ENCODE data around the gene COMMD1. TPM values are rescaled to one million over a fixed set of nuclear protein-coding genes. Genes with fewer than 3 reads are reported as not detected.
A peak's percentile ranks its signal among the peaks of the same experiment; 100 is the strongest.

COMMD1 gene
- polyA plus RNA-seq, result 33.2 to 44.8 TPM (median 35.8 TPM) in 3 replicates
- 26.0 TPM for polyA plus RNA-seq (2011; ENCODE audit: low read depth)
- polyA plus RNA-seq (2011; cell fraction: cytosol; rRNA removed), result 34.7 and 45.2 TPM in 2 replicates
- 21.9 and 26.2 TPM in 2 replicates for polyA plus RNA-seq (2011; cell fraction: nucleus; rRNA removed)
- polyA plus RNA-seq (2012; ENCODE audit: low replicate concordance), result 46.7 and 52.2 TPM in 2 replicates
- 4.2 to 24.4 TPM (median 20.2 TPM) in 3 replicates for polyA minus RNA-seq
- polyA minus RNA-seq (2011; cell fraction: cytosol; rRNA and poly(A)+ RNA removed), result 29.5 TPM
- polyA minus RNA-seq (2011; cell fraction: nucleus; rRNA and poly(A)+ RNA removed), result 8.4 and 11.1 TPM in 2 replicates

DNA sequence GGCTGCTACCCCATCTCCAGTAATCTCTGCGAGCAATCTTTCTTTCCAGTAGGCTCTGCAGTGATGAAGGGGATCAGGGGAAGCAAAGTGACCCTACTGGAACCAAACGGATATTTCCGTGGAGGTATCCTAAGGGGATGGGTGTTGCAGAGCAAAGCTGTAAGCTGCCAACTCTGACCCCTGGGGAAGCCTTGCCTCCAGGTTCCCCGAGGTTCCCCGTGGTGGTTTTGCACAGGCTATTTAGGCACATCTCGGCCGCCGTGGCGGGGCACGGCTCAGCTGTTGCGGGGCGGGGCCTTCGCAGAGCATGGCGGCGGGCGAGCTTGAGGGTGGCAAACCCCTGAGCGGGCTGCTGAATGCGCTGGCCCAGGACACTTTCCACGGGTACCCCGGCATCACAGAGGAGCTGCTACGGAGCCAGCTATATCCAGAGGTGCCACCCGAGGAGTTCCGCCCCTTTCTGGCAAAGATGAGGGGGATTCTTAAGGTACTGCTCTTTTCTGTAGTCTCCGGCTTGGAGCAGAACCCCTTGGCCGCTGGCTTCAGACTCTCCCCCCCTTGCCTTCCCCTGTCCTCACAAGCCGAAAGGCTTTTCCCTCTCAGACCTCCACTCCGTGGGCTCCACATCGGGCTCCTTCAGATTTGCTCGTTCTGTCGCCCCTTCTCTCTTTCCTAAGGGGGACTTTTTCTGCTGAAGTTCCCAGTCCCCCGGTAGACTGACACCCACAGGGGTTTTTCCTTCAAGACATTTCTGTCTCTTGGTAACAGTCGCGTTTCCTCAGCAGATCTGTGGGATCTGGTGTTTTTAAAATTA lies at the start of gene COMMD1:
Gene COMMD1 (plus strand): TSS at position 303 of the 814 bp plus-strand sequence. CDS start 5 bp downstream, at position 308.
- no peaks in the 10 kb centered on the region for H3K36me3 ChIP-seq (ENCODE audit: control insufficient read depth in 2 of 2, extremely low read depth in 1 of 2, insufficient read depth in 2 of 2, low read length in 2 of 2)
- H3K79me2 ChIP-seq (ENCODE audit: control insufficient read depth, insufficient read depth, low read length), result peaks cover 6% of the 10 kb centered on the region
- dilution Hi-C loops (cut with MboI; ENCODE audit: extremely low pct_ligation_motif_present, low sequenced_read_pairs), result no loop called here
- no peaks in the 10 kb centered on the region for H3K9me1 ChIP-seq (ENCODE audit: control insufficient read depth, extremely low read depth, insufficient read depth, low read length)
- peak within 1 kb of the TSS; percentile 86 for H3K9ac ChIP-seq (ENCODE audit: control insufficient read depth, extremely low read depth, insufficient read depth, low read length)
- no peaks in the 10 kb centered on the region for H3K9me3 ChIP-seq (ENCODE audit: control insufficient read depth, low read depth, low read length)
- no peaks in the 10 kb centered on the region for H4K20me1 ChIP-seq (ENCODE audit: control insufficient read depth, extremely low read depth, insufficient read depth, low read length)
- DNase-seq (ENCODE audit: low read depth, low spot score) (no peak), FAIRE-seq (no peak)
- peak within 1 kb of the TSS; percentile 77 for H3K27ac ChIP-seq (ENCODE audit: control insufficient read depth, insufficient read depth, low read length)
- H3K4me2 ChIP-seq (ENCODE audit: control insufficient read depth, extremely low read depth, insufficient read depth, low read depth, low read length), result peak within 1 kb of the TSS; percentile 92
- peak within 1 kb of the TSS; percentile 92 for H2AFZ ChIP-seq (ENCODE audit: control insufficient read depth, low read length)
- H3K27me3 ChIP-seq (ENCODE audit: control insufficient read depth, extremely low read depth, insufficient read depth, low read length), result no peaks in the 10 kb centered on the region
- peaks cover 4% of the 10 kb centered on the region for H3K4me1 ChIP-seq (ENCODE audit: control insufficient read depth, extremely low read depth, insufficient read depth, low read length)
- H3K4me3 ChIP-seq (ENCODE audit: control insufficient read depth in 2 of 3, extremely low read depth in 1 of 3, insufficient read depth in 2 of 3, low read depth in 1 of 3, low read length in 3 of 3), result peak within 1 kb of the TSS; percentile 77 to 79 (median 78)
- TF ChIP-seq EZH2 (IDR thresholded peaks at IDR 0.05; ENCODE audit: low read length), result no peak
- TF ChIP-seq, protein P1, sequence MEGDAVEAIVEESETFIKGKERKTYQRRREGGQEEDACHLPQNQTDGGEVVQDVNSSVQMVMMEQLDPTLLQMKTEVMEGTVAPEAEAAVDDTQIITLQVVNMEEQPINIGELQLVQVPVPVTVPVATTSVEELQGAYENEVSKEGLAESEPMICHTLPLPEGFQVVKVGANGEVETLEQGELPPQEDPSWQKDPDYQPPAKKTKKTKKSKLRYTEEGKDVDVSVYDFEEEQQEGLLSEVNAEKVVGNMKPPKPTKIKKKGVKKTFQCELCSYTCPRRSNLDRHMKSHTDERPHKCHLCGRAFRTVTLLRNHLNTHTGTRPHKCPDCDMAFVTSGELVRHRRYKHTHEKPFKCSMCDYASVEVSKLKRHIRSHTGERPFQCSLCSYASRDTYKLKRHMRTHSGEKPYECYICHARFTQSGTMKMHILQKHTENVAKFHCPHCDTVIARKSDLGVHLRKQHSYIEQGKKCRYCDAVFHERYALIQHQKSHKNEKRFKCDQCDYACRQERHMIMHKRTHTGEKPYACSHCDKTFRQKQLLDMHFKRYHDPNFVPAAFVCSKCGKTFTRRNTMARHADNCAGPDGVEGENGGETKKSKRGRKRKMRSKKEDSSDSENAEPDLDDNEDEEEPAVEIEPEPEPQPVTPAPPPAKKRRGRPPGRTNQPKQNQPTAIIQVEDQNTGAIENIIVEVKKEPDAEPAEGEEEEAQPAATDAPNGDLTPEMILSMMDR (optimal IDR thresholded peaks at IDR 0.05 in 1 of 3, IDR thresholded peaks at IDR 0.05 in 1 of 3, conservative IDR thresholded peaks at IDR 0.05 in 1 of 3; ENCODE audit: extremely low read depth in 1 of 3, insufficient read depth in 2 of 3, low read length in 3 of 3), result no peak

GRCh38 chr2:61857224-61857623 lies 48.2 kb upstream of the COMMD1 start:
- Histone ChIP-seq H3K9ac (ENCODE audit: control insufficient read depth, extremely low read depth, insufficient read depth, low read length) (no peak overlapping the region), H4K20me1 (ENCODE audit: control insufficient read depth, extremely low read depth, insufficient read depth, low read length) (no peaks in the 10 kb centered on the region), H3K36me3 (ENCODE audit: control insufficient read depth in 2 of 2, extremely low read depth in 1 of 2, insufficient read depth in 2 of 2, low read length in 2 of 2) (no peaks in the 10 kb centered on the region), H3K4me1 (ENCODE audit: control insufficient read depth, extremely low read depth, insufficient read depth, low read length) (peaks cover 14% of the 10 kb centered on the region), H3K4me3 (ENCODE audit: control insufficient read depth in 2 of 3, extremely low read depth in 1 of 3, insufficient read depth in 2 of 3, low read depth in 1 of 3, low read length in 3 of 3) (no peak overlapping the region), H3K27ac (ENCODE audit: control insufficient read depth, insufficient read depth, low read length) (no peak overlapping the region), H3K79me2 (ENCODE audit: control insufficient read depth, insufficient read depth, low read length) (no peaks in the 10 kb centered on the region), H3K4me2 (ENCODE audit: control insufficient read depth, extremely low read depth, insufficient read depth, low read depth, low read length) (no peak overlapping the region), H2AFZ (ENCODE audit: control insufficient read depth, low read length) (no peak overlapping the region), H3K9me1 (ENCODE audit: control insufficient read depth, extremely low read depth, insufficient read depth, low read length) (no peaks in the 10 kb centered on the region), H3K27me3 (ENCODE audit: control insufficient read depth, extremely low read depth, insufficient read depth, low read length) (no peaks in the 10 kb centered on the region), H3K9me3 (ENCODE audit: control insufficient read depth, low read depth, low read length) (no peaks in the 10 kb centered on the region)
- dilution Hi-C loops (cut with MboI; ENCODE audit: extremely low pct_ligation_motif_present, low sequenced_read_pairs), result no loop called here
- no peak for TF ChIP-seq EZH2 (IDR thresholded peaks at IDR 0.05; ENCODE audit: low read length)
- TF ChIP-seq, protein P1 (optimal IDR thresholded peaks at IDR 0.05 in 1 of 3, IDR thresholded peaks at IDR 0.05 in 1 of 3, conservative IDR thresholded peaks at IDR 0.05 in 1 of 3; ENCODE audit: extremely low read depth in 1 of 3, insufficient read depth in 2 of 3, low read length in 3 of 3), result no peak
- FAIRE-seq, result no peak
- DNase-seq (ENCODE audit: low read depth, low spot score), result no peak
